ENCODE results near the gene REM2.

REM2 gene

GRCh38 chr14:22928237-22929103 lies 45.4 kb downstream of the REM2 start:
- in situ Hi-C loops (cut with MboI; ENCODE audit: low sequenced_read_pairs, unreplicated experiment): no loop called here
- no peak for TF ChIP-seq CTCF (IDR thresholded peaks at IDR 0.05; ENCODE audit: borderline replicate concordance, control extremely low read depth, extremely low read depth, insufficient read depth, missing control alignments)
- DNase-seq (ENCODE audit: low spot score): no peak

- in situ Hi-C loops (cut with MboI; ENCODE audit: low sequenced_read_pairs, unreplicated experiment): no loop called here
- peak; percentile 94 for DNase-seq (ENCODE audit: low spot score)
- no peak for TF ChIP-seq CTCF (IDR thresholded peaks at IDR 0.05; ENCODE audit: borderline replicate concordance, control extremely low read depth, extremely low read depth, insufficient read depth, missing control alignments)
These were observed 46.3 kb downstream of the REM2 start, which contains the start of gene PRMT5 for GRCh38 chr14:22929104-22929960. Gene PRMT5 (minus strand): TSS chr14:22929376. CDS start chr14:22929361, 15 bp downstream.

GRCh38 chr14:22929961-22930364 lies 46.9 kb downstream of the REM2 start:
- in situ Hi-C loops (cut with MboI; ENCODE audit: low sequenced_read_pairs, unreplicated experiment): no loop called here
- DNase-seq (ENCODE audit: low spot score): no peak
- TF ChIP-seq CTCF (IDR thresholded peaks at IDR 0.05; ENCODE audit: borderline replicate concordance, control extremely low read depth, extremely low read depth, insufficient read depth, missing control alignments): no peak

GRCh38 chr14:22932146-22932545 lies 49.1 kb downstream of the REM2 start:
- no peak for TF ChIP-seq CTCF (IDR thresholded peaks at IDR 0.05; ENCODE audit: borderline replicate concordance, control extremely low read depth, extremely low read depth, insufficient read depth, missing control alignments)
- in situ Hi-C loops (cut with MboI; ENCODE audit: low sequenced_read_pairs, unreplicated experiment): no loop called here
- no peak for DNase-seq (ENCODE audit: low spot score)

- DNase-seq (ENCODE audit: low spot score): no peak
- in situ Hi-C loops (cut with MboI; ENCODE audit: low sequenced_read_pairs, unreplicated experiment): no loop called here
- no peak for TF ChIP-seq CTCF (IDR thresholded peaks at IDR 0.05; ENCODE audit: borderline replicate concordance, control extremely low read depth, extremely low read depth, insufficient read depth, missing control alignments)
These were observed 52.1 kb downstream of the REM2 start for GRCh38 chr14:22935156-22935555.

All from GM13976 (cell line).